Suprapubic skin (tissue), 4 donors: Measurements from ENCODE around the gene AP2M1. TPM values are rescaled to one million over a fixed set of nuclear protein-coding genes. Genes with fewer than 3 reads are reported as not detected.
A peak's percentile ranks its signal among the peaks of the same experiment; 100 is the strongest.

Experiments used
- DNase-seq, 2 donors: peaks; one replicate each; pipeline ENCODE4 v3.0.0-alpha.2; 2019; ENCODE audit warnings: low spot score in 2 of 2
- H3K27ac ChIP-seq: fragments of 200-600 bp; sonication (generic); one replicate; pipeline ENCODE4 v1.5.1; 2019
- H3K27me3 ChIP-seq: fragments of 200-600 bp; sonication (generic); one replicate; pipeline ENCODE4 v1.5.1; 2019
- H3K36me3 ChIP-seq: fragments of 200-600 bp; sonication (generic); one replicate; pipeline ENCODE4 v1.5.1; 2019
- H3K4me1 ChIP-seq: fragments of 200-600 bp; sonication (generic); one replicate; pipeline ENCODE4 v1.5.1; 2019
- H3K4me3 ChIP-seq: fragments of 200-600 bp; sonication (generic); one replicate; pipeline ENCODE4 v1.5.1; 2019; ENCODE audit warnings: mild to moderate bottlenecking
- H3K9me3 ChIP-seq: fragments of 200-600 bp; sonication (generic); one replicate; pipeline ENCODE4 v1.5.1; 2019
- EP300 ChIP-seq: sonication (generic); formaldehyde crosslinking; IDR thresholded peaks from one replicate; pipeline ENCODE4 v1.6.1; 2017; ENCODE audit warnings: antibody characterized with exemption
- POLR2A ChIP-seq, 2 donors: fragments of 450-650 bp; IDR thresholded peaks; one replicate each; pipeline ENCODE4 v1.6.1; 2017; ENCODE audit warnings: antibody characterized with exemption in 2 of 2, mild to moderate bottlenecking in 2 of 2, moderate library complexity in 2 of 2
- POLR2AphosphoS5 ChIP-seq, 3 donors: sonication (generic); formaldehyde crosslinking; IDR thresholded peaks; one replicate each; pipeline ENCODE4 v1.6.1; 2017; ENCODE audit warnings: antibody characterized with exemption in 3 of 3
- WGBS: methylation state at CpG from one replicate; pipeline ENCODE4 v1.1.5; 2018; 5-methylcytosine and 5-hydroxymethylcytosine counted together
- total RNA-seq, 4 donors: library from RNA; depleted of rRNA; stranded (reverse); fragments of >200 nt; gene quantifications; one replicate each; pipeline ENCODE4 v1.1.0, GENCODE V29; 2016
- TF ChIP-seq, protein P1 (sequence below), 2 donors: fragments of 200-600 bp in 1 of 2; fragments of 450-650 bp in 1 of 2; sonication (generic) in 1 of 2; IDR thresholded peaks; one replicate each; pipeline ENCODE4 v1.5.1; 2016 to 2019; ENCODE audit warnings: antibody characterized with exemption in 2 of 2, mild to moderate bottlenecking in 1 of 2, moderate library complexity in 1 of 2

AP2M1 gene
- 100 to 1,000 TPM; 112 to 137 (median 121) TPM for total RNA-seq

DNA sequence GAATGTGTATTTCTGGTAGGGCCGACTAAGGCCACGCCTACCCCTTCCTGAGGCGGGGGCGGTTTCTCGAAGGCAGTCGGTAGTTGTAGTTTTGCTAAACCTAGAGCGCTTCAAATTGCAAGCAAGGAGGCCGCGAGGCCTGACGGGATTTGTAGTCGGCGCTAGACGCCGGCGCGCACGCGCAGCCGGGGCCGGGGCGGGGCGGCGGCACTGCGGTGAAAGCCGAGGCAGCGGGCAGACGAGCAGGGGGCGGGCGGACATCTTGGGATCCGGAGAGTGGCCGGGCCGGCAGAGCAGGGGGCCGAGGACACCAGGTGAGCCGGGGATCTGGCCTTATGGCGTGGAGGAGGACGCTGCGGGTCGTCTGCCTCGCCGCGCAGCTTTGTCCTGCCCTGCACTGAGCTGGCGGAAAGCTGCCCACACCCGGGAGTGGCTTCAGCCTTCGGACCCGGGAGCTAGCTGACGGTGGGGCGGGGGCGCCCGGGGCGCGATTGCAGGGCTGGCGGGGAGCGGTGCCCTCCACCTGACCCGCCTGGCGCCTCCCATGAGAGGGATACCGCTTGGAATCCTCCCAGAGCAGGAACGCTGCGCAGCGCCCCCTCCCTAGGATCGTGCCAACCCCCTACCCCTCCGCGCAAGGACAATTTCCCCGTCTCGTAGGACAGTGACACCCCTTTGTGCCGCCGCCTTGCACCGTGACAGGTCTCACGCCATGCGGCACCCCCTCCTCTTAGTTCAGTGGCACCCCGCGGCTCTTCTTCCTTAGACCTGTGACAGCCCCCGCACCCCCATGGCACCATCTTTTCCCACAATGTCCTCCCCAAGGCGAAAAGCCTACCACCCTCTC lies at the start of gene AP2M1:
Gene AP2M1 (plus strand): TSS at position 210 of the 847 bp plus-strand sequence. CDS start 2,139 bp downstream, outside the sequence.
- Histone ChIP-seq H3K4me3 (peak within 1 kb of the TSS; percentile 89), H3K27me3 (no peaks in the 10 kb centered on the region), H3K9me3 (no peaks in the 10 kb centered on the region), H3K4me1 (peaks cover 43% of the 10 kb centered on the region), H3K36me3 (peaks cover 53% of the 10 kb centered on the region), H3K27ac (peak within 1 kb of the TSS; percentile 92)
- peak; percentile 98 for DNase-seq
- peak in 1 of 3 donors; percentile 71 for TF ChIP-seq POLR2AphosphoS5 (IDR thresholded peaks at IDR 0.05)
- peak in 1 of 2 donors; percentile 44 for TF ChIP-seq POLR2A (IDR thresholded peaks at IDR 0.05)
- TF ChIP-seq, protein P1, sequence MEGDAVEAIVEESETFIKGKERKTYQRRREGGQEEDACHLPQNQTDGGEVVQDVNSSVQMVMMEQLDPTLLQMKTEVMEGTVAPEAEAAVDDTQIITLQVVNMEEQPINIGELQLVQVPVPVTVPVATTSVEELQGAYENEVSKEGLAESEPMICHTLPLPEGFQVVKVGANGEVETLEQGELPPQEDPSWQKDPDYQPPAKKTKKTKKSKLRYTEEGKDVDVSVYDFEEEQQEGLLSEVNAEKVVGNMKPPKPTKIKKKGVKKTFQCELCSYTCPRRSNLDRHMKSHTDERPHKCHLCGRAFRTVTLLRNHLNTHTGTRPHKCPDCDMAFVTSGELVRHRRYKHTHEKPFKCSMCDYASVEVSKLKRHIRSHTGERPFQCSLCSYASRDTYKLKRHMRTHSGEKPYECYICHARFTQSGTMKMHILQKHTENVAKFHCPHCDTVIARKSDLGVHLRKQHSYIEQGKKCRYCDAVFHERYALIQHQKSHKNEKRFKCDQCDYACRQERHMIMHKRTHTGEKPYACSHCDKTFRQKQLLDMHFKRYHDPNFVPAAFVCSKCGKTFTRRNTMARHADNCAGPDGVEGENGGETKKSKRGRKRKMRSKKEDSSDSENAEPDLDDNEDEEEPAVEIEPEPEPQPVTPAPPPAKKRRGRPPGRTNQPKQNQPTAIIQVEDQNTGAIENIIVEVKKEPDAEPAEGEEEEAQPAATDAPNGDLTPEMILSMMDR (IDR thresholded peaks at IDR 0.05) = no peak
- TF ChIP-seq EP300 = no peak
- under 1% methylated on average over 60 of the region's 73 CpGs for WGBS

DNA sequence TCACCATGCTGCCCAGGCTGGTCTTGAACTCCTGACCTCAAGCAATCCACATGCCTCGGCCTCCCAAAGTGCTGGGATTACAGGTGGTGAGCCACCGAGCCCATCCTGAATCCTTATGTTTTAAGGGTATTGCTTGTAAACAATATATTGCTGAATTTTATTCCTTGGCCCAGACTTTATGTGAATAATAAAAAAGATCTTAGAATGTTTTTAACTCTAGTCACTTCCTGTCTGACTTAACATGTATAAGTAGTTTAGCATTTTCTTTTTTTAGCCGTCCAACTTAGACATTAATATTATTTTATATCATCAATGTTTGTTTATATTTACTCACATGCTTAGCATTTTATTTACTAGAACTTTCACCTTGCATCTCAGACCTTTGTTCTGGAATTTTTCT lies 48.6 kb upstream of the AP2M1 start:
- no peaks in the 10 kb centered on the region for H3K27me3 ChIP-seq
- no peaks in the 10 kb centered on the region for H3K4me1 ChIP-seq
- DNase-seq = no peak
- 54% methylated on average over 3 of the region's 3 CpGs for WGBS
- H3K27ac ChIP-seq = no peak overlapping the region
- no peak overlapping the region for H3K4me3 ChIP-seq
- no peaks in the 10 kb centered on the region for H3K9me3 ChIP-seq
- H3K36me3 ChIP-seq = no peaks in the 10 kb centered on the region
- TF ChIP-seq POLR2A (IDR thresholded peaks at IDR 0.05) (no peak), EP300 (no peak), POLR2AphosphoS5 (IDR thresholded peaks at IDR 0.05) (no peak)
- TF ChIP-seq, protein P1 (IDR thresholded peaks at IDR 0.05) = no peak

GRCh38 chr3:184129012-184129411 lies 45.6 kb upstream of the AP2M1 start:
- Histone ChIP-seq H3K4me3 (no peak overlapping the region), H3K4me1 (peaks cover 7% of the 10 kb centered on the region), H3K27ac (no peak overlapping the region), H3K9me3 (no peaks in the 10 kb centered on the region), H3K27me3 (no peaks in the 10 kb centered on the region), H3K36me3 (no peaks in the 10 kb centered on the region)
- DNase-seq = no peak
- WGBS = 24% methylated on average over 2 of the region's 2 CpGs
- TF ChIP-seq POLR2A (IDR thresholded peaks at IDR 0.05) = no peak
- TF ChIP-seq, protein P1 (IDR thresholded peaks at IDR 0.05) = peak in 1 of 2 donors; percentile 14

GRCh38 chr3:184132945-184133344 lies 41.7 kb upstream of the AP2M1 start:
- 93% methylated on average over 4 of the region's 4 CpGs for WGBS
- no peak for TF ChIP-seq POLR2AphosphoS5 (IDR thresholded peaks at IDR 0.05)
- no peak for TF ChIP-seq POLR2A (IDR thresholded peaks at IDR 0.05)
- no peak for TF ChIP-seq EP300
- TF ChIP-seq, protein P1 (IDR thresholded peaks at IDR 0.05) = no peak
- Histone ChIP-seq H3K27me3 (no peaks in the 10 kb centered on the region), H3K4me3 (no peak overlapping the region), H3K9me3 (no peaks in the 10 kb centered on the region), H3K27ac (no peak overlapping the region), H3K36me3 (peaks cover 3% of the 10 kb centered on the region), H3K4me1 (peaks cover 32% of the 10 kb centered on the region)
- no peak for DNase-seq
